ENCODE data around the gene ZNF652. TPM values are rescaled to one million over a fixed set of nuclear protein-coding genes. Genes with fewer than 3 reads are reported as not detected.
A peak's percentile ranks its signal among the peaks of the same experiment; 100 is the strongest.

ZNF652 gene
- total and polyA plus RNA-seq, 8 donors, result 27.8 to 46.8 (median 30.8) TPM

DNA sequence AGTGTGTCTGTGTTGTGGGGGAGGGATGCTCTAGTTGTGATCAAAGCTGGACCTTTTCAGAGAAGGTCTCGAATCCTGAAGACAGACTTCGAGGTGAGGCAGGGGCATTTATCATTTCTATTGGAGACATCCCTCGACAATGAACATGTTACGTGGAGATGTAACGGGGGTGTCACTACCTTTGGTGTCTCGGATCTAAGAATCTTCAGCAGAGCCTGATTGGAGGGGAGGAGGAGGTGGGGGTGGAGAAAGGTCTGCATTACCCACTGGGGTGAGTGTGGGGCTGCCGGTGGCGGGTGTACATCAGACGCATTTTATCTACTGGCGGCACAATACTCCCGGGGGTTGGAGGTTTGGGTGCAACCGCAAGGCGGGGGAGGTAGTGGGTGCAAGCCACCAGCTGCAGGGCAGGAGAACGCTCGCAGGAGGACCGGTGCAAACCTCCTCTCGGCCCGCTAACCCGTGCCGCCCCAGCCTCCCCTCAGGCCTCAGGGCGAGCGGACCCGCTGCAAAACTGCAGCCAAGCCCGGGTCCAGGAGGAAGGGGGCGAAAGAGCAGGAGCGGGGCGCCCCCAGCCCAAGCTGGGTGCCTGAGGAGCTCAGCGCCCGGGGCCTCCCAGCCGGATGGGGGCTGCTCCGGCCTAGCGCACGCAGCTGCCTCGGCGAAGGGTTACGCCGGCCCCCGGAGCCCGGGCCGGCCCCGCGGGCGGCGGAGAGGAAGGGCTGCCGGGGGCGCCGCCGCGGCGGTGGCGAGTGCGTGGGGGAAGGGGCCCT, 735 bp downstream of the ZNF652 start:
- Histone ChIP-seq H3K27ac (peak overlapping the region; percentile 94), H3K4me1 (peaks cover 7 to 47% of the 10 kb centered on the region in 2 donors), H3K9me3 (no peaks in the 10 kb centered on the region), H3K36me3 (no peaks in the 10 kb centered on the region), H3K4me3 (peak overlapping the region; percentile 90 to 97), H3K27me3 (no peaks in the 10 kb centered on the region)
- DNase-seq (peak in 3 of 4 donors; percentile 35 to 86 (median 68)), ATAC-seq (peak; percentile 20)
- TF ChIP-seq, protein P1, sequence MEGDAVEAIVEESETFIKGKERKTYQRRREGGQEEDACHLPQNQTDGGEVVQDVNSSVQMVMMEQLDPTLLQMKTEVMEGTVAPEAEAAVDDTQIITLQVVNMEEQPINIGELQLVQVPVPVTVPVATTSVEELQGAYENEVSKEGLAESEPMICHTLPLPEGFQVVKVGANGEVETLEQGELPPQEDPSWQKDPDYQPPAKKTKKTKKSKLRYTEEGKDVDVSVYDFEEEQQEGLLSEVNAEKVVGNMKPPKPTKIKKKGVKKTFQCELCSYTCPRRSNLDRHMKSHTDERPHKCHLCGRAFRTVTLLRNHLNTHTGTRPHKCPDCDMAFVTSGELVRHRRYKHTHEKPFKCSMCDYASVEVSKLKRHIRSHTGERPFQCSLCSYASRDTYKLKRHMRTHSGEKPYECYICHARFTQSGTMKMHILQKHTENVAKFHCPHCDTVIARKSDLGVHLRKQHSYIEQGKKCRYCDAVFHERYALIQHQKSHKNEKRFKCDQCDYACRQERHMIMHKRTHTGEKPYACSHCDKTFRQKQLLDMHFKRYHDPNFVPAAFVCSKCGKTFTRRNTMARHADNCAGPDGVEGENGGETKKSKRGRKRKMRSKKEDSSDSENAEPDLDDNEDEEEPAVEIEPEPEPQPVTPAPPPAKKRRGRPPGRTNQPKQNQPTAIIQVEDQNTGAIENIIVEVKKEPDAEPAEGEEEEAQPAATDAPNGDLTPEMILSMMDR (IDR thresholded peaks at IDR 0.05), result no peak
- intact Hi-C loops (cut with DNase I), result no loop called here

DNA sequence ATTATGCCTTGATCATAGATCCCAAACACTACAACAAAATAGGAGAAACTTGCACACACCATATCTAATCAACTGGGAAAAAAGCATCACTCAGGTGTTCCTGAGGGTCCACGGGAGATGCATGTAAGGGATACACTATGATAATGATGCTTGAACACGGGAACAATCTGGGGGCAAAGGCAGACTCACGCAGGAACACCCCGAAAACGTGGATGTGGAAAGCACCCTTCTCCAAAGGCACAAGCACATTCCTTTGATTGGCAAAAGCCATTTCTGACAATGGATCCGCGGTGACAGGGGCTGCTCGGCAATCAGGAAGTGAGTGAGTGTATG, 1.3 kb downstream of the ZNF652 start:
- no peaks in the 10 kb centered on the region for H3K36me3 ChIP-seq
- TF ChIP-seq, protein P1 (IDR thresholded peaks at IDR 0.05), result no peak
- H3K27ac ChIP-seq, result peak overlapping the region; percentile 94
- H3K9me3 ChIP-seq, result no peaks in the 10 kb centered on the region
- H3K4me3 ChIP-seq, result peak overlapping the region; percentile 90 to 97
- no peaks in the 10 kb centered on the region for H3K27me3 ChIP-seq
- ATAC-seq (peak; percentile 15), DNase-seq (no peak)
- H3K4me1 ChIP-seq, result peaks cover 7 to 47% of the 10 kb centered on the region in 2 donors
- intact Hi-C loops (cut with DNase I), result no loop called here

DNA sequence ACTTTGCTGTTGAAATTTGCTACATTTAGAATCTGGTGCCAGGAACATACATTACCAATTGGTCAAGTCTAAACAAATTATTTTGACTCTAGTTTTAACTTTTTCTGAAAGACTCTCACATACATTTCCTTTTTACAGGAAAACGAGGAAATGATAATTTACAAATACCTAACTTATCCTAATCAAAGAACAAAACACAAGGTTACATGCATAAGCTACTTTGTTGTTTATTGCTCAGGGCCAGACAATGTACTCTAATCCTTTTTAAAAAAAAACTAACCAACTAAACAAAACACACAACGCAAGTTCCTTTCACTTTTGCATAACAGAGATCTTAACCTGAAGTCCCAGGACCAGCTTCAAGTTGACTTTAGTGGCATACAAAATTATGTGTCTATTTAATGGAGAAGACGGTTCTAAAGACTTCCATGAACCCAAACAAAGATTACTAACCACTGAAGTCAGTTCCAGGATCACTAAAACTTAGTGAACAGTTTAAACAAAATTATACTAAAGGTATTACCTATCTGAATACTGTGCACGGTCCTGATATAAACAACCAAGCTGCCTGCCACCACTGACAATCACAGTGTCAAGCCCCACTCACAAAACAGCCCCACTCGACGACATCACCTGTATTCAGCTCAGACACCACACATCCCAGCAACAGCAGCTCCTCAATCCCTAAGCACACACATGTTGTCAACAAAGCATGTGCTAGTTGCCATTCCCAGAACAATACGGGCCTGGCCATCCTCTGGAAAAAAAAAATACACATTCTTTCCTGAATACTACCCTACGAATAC, 1.9 kb downstream of the ZNF652 start:
- Histone ChIP-seq H3K36me3 (no peaks in the 10 kb centered on the region), H3K9me3 (no peaks in the 10 kb centered on the region), H3K27ac (peak overlapping the region; percentile 94), H3K27me3 (no peaks in the 10 kb centered on the region), H3K4me3 (peak overlapping the region; percentile 90 to 97), H3K4me1 (peaks cover 7 to 47% of the 10 kb centered on the region in 2 donors)
- ATAC-seq (no peak), DNase-seq (no peak)
- TF ChIP-seq, protein P1 (IDR thresholded peaks at IDR 0.05), result no peak
- intact Hi-C loops (cut with DNase I), result no loop called here

DNA sequence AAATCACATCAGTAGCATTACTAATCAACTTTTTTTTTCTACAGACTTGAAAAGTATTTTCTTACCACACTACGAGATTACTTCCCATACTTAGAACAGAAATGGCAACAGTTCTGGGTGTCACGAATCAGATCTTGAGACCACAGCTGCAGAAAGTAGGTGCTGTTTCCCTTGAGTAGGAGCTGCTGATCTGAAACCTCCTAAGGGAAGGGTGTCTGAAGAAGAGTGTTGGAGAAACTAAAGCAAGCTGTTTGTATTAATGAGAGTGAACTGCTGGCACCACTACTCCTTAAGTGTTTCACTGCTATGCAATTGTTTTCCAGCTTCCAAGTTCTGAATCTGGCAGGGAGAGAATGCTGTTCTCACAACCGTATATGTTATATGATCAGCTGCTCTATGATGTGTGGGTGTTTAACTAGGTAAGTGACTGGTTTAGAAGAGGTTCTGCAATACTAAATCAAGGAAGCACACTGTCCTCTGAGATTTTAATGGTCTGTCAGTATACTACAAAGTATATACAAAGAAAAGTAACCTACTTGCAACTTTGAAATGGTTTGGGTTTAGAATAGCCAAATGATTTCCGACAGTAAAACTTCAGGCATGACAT, 3.3 kb downstream of the ZNF652 start:
- TF ChIP-seq, protein P1 (IDR thresholded peaks at IDR 0.05), result no peak
- DNase-seq (peak in 1 of 4 donors; percentile 37), ATAC-seq (no peak)
- intact Hi-C loops (cut with DNase I), result no loop called here
- H3K27ac ChIP-seq, result peak overlapping the region in 1 of 2 donors; percentile 21
- H3K36me3 ChIP-seq, result no peaks in the 10 kb centered on the region
- H3K4me1 ChIP-seq, result peaks cover 7 to 47% of the 10 kb centered on the region in 2 donors
- no peak overlapping the region for H3K4me3 ChIP-seq
- no peaks in the 10 kb centered on the region for H3K9me3 ChIP-seq
- no peaks in the 10 kb centered on the region for H3K27me3 ChIP-seq

DNA sequence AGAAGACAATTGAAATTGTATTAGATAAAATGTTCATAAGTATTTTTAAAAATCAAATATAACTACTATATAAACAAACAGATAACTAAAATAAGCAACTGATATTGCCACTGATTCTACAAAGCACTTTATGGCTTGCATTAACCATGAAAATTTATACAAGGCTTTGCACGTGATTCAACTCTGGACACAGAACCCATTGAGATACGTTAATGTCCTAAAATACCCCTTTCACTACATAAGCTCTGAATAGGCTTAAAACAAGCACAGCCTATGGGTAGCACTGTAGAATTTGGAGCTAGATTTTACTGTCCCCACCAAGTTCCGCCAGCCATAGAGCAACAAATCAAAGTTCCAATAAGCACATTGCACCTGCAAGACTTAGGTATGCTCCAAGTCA, 4.5 kb downstream of the ZNF652 start:
- no peaks in the 10 kb centered on the region for H3K36me3 ChIP-seq
- DNase-seq, result no peak
- H3K4me1 ChIP-seq, result peaks cover 7 to 41% of the 10 kb centered on the region in 2 donors
- H3K4me3 ChIP-seq, result no peak overlapping the region
- intact Hi-C loops (cut with DNase I), result no loop called here
- no peaks in the 10 kb centered on the region for H3K9me3 ChIP-seq
- H3K27me3 ChIP-seq, result no peaks in the 10 kb centered on the region
- H3K27ac ChIP-seq, result no peak overlapping the region
- ATAC-seq, result no peak
- TF ChIP-seq, protein P1 (IDR thresholded peaks at IDR 0.05), result no peak

Measured in left lung (tissue), 10 donors.